ENCODE measurements around the gene RBCK1. TPM values are rescaled to one million over a fixed set of nuclear protein-coding genes. Genes with fewer than 3 reads are reported as not detected.
"Not testable (repeated sequence)": the region's sequence is repeated elsewhere in the genome, so short reads cannot be mapped to it uniquely, and the experiment has no call there.

The RBCK1 gene
- total RNA-seq, 2 experiments from 2014 or later, result 133 to 146 TPM

DNA sequence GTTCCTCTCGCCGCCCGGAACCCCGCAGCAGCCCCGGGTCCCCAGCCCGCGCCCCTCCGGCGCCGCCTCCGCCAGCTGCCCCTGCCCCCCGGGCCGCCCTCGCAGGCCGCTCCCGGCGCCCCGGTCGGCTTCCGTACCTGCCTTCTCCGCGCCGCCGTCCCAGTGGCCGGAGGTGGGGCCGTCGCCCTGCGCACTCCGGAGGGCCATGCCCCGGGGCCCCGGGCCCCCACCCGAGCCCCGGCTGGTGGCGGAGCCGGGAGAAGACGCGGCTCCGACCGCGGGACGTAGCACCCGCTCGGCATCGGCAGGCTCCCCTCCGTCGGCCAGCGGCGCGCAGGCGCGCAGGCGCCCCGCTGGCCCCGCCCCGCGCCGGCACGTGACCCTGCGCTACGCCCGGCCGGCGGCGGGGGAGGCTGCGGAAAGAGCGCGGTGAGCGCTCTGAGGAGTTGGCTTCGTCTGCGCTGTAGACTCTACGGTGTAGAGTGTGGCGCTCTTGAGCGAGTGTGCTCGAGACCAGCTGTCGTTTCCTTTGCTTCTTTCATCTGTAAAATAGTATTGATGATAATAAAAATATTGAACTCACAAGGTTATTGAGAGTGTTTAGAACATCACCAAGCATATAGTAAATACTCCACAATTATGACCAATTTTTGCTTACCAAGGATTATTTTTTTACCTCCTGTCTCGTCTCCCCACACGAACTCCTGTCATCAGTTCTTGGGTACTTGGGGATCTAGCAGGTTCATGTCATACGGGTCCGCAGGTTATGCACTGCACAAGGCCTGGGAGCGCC is 54.3 kb downstream of the RBCK1 start, which contains the start of gene TBC1D20:
Gene TBC1D20 (minus strand): TSS at position 335 of the 793 bp plus-strand sequence. CDS start 128 bp downstream, at position 207.
- Mint-ChIP-seq H3K4me1 (peaks cover 39% of the 10 kb centered on the region), H3K36me3 (ENCODE audit: low read depth) (peaks cover 21% of the 10 kb centered on the region), H3K27me3 (peaks cover 4% of the 10 kb centered on the region), H3K27ac (peak within 1 kb of the TSS; percentile 95), H3K9me3 (peaks cover 2% of the 10 kb centered on the region), H3K4me3 (peak within 1 kb of the TSS; percentile 100)
- peak; percentile 88 for DNase-seq
- ChIA-PET POLR2A (interaction anchor here (0.6 to 4.1 kb wide), 13 partner anchors 11 to 136 kb away, joined by 3 to 38 read pairs (median 4); partner anchors contain the start of genes CSNK2A1, RBCK1 and TRIB3), CTCF (interaction anchor here (0.7 to 2.4 kb wide), 6 partner anchors 14 to 138 kb away, joined by 3 to 11 read pairs (median 3); no protein-coding TSS in a partner anchor)

DNA sequence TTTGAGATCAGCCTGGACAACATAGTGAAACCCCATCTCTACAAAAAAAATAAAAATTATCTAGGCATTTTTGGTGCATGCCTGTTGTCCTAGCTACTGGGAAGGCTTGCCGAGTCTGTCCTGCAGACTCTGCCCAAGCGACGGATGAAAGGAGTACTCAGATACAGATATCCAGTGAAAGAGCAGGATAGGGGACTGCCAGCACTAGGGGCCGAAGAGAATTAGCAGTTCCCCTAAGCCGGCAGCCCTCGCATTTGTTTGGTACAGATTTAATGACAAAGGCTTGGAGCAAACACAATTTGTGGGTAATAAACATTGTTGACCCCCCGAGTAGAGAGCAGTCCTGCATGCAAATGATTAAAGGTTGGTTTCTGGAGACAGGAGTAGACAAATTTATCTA is 59.7 kb downstream of the RBCK1 start:
- CTCF ChIA-PET, result interaction anchor here (1.1 kb wide), 1 partner anchor 8 kb away, joined by 4 read pairs; no protein-coding TSS in a partner anchor
- POLR2A ChIA-PET, result interaction anchor here (0.8 kb wide), 1 partner anchor 128 kb away, joined by 3 read pairs; no protein-coding TSS in a partner anchor

DNA sequence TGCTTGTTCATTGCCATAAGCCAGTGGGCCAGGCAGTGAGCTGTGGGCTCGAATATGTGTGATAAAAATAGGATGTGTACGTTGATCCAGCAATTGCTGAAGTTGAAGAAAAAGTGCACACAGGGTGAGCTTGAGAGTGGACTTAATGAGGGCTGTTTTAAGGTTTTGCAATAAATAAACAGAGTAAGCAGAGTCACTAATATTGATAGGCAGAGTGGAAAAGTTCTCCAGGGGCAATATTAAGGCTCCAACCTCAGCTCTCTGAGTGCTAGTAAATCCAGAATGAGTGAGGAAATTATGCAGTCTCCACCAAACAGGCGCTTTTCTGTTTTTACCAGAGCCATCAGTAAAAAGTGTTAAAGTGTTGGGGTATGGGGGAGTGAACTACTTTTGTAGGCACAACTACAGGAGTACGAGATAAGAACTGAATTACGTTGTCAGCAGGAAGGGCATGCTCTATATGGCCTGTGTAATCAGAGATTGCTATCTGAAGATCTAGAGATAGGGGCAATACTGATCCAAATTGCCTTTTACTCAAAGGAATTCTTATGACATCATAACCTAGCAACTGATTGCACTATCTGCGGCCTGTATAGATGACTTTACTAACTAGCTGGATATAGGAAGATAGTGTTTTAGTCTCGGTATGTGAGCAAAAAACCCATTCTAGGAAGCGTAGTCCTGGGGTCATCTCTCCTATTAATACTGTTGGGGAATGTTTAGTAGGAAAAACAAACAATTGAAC is 61.8 kb downstream of the RBCK1 start:
- H3K27me3 Mint-ChIP-seq, result peaks cover 22% of the 10 kb centered on the region
- ChIA-PET POLR2A (no interaction called here), CTCF (no interaction called here)
- no peak overlapping the region for H3K27ac Mint-ChIP-seq
- DNase-seq, result no peak
- no peak overlapping the region for H3K4me3 Mint-ChIP-seq
- no peaks in the 10 kb centered on the region for H3K4me1 Mint-ChIP-seq
- H3K9me3 Mint-ChIP-seq, result peaks cover 34% of the 10 kb centered on the region
- peaks cover 33% of the 10 kb centered on the region for H3K36me3 Mint-ChIP-seq (ENCODE audit: low read depth)

More for the DNA sequence above, 59.7 kb downstream of the RBCK1 start:
- H3K4me1 Mint-ChIP-seq, result peaks cover 8% of the 10 kb centered on the region
- no peak for DNase-seq
- peaks cover 32% of the 10 kb centered on the region for H3K9me3 Mint-ChIP-seq
- peaks cover 23% of the 10 kb centered on the region for H3K27me3 Mint-ChIP-seq
- no peak overlapping the region for H3K4me3 Mint-ChIP-seq
- H3K27ac Mint-ChIP-seq, result no peak overlapping the region
- peaks cover 19% of the 10 kb centered on the region for H3K36me3 Mint-ChIP-seq (ENCODE audit: low read depth)

DNA sequence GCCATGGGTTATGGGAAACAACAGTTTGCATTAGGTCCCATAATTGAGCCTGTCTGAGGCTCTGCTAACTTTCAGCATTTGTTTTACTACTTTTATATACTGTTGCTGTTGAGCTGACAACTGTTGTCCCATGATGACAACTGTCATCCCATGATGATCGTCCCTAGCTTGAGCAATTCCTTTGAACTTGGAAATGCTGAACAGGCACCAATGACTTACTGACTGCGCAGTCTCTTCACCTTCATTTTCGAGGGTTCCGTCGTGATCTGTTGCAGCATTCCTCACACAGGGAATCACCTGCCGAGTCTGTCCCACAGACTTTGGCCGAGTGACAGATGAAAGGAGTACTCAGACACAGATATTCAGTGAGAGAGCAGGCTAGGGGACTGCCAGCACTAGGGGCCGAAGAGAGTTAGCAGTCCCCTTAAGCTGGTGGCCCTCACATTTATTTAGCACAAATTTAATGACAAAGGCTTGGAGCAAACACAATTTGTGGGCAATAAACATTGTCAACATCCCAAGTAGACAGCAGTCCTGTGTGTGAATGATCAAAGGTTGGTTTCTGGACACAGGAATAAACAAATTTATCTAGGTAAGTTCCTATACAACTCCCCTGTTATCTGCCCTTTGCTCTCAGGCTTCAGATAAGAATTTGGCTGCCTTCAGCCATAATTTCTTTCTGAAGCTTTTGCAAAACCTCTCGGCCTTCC is 64.2 kb downstream of the RBCK1 start:
- H3K27me3 Mint-ChIP-seq, result peaks cover 20% of the 10 kb centered on the region

DNA sequence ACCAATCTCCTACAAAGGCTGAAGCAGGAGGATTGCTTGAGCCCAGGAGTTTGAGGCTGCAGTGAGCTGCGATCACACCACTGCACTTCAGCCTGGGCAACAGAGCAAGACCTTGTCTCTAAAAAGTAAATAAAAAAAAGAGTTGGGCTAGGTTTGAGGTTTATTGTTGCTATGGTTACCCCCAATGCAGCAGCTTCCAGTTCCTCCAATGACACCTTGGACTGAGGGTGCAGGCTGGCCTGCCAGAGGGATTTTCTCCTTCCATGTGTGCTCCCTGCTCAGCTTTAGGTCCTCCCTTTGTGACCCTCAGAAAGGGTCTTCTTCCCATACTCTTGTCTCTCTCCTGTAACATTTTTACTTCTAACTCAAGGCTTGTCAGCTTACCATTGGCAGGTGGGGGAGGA is 64.8 kb downstream of the RBCK1 start:
- Mint-ChIP-seq H3K9me3 (peaks cover 28% of the 10 kb centered on the region), H3K36me3 (ENCODE audit: low read depth) (peaks cover 38% of the 10 kb centered on the region), H3K4me3 (no peak overlapping the region), H3K4me1 (no peaks in the 10 kb centered on the region), H3K27ac (no peak overlapping the region), H3K27me3 (peaks cover 18% of the 10 kb centered on the region)
- no peak for DNase-seq
- CTCF ChIA-PET, result interaction anchor here (1.5 kb wide), 1 partner anchor 13 kb away, joined by 4 read pairs; no protein-coding TSS in a partner anchor
- POLR2A ChIA-PET, result interaction anchor here (1.3 kb wide), 1 partner anchor 10 kb away, joined by 4 read pairs; the partner anchor contains the start of gene TBC1D20

More for the DNA sequence above, 64.2 kb downstream of the RBCK1 start:
- Mint-ChIP-seq H3K4me1 (no peaks in the 10 kb centered on the region), H3K36me3 (ENCODE audit: low read depth) (peaks cover 35% of the 10 kb centered on the region), H3K9me3 (peaks cover 32% of the 10 kb centered on the region), H3K27ac (no peak overlapping the region), H3K4me3 (no peak overlapping the region)
- no peak for DNase-seq
- ChIA-PET POLR2A (no interaction called here), CTCF (interaction anchor here (1.5 kb wide), 1 partner anchor 12 kb away, joined by 4 read pairs; no protein-coding TSS in a partner anchor)

DNA sequence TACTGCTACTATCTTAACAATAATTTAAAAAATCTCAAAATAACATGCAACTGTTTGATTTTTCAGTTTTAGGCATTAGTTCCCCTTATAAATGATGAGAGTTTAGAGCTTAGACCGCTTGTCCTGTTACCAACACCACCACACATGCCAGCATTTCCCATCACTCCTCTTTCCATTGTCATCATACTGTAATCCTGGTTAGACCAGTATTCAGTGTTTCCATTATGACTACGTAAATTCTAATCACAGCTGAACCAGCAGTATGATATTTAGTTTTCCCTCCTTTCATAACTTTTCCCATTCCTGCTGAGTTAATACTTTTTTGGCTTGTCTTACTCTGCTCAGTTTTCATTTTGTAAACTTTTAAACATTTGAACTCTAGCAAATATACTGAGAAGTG is 66.5 kb downstream of the RBCK1 start:
- H3K27ac Mint-ChIP-seq, result no peak overlapping the region
- H3K4me1 Mint-ChIP-seq, result peaks cover 5% of the 10 kb centered on the region
- H3K36me3 Mint-ChIP-seq (ENCODE audit: low read depth), result peaks cover 40% of the 10 kb centered on the region
- H3K27me3 Mint-ChIP-seq, result peaks cover 8% of the 10 kb centered on the region
- CTCF ChIA-PET, result no interaction called here
- POLR2A ChIA-PET, result no interaction called here
- H3K4me3 Mint-ChIP-seq, result no peak overlapping the region
- peaks cover 16% of the 10 kb centered on the region for H3K9me3 Mint-ChIP-seq
- no peak for DNase-seq

DNA sequence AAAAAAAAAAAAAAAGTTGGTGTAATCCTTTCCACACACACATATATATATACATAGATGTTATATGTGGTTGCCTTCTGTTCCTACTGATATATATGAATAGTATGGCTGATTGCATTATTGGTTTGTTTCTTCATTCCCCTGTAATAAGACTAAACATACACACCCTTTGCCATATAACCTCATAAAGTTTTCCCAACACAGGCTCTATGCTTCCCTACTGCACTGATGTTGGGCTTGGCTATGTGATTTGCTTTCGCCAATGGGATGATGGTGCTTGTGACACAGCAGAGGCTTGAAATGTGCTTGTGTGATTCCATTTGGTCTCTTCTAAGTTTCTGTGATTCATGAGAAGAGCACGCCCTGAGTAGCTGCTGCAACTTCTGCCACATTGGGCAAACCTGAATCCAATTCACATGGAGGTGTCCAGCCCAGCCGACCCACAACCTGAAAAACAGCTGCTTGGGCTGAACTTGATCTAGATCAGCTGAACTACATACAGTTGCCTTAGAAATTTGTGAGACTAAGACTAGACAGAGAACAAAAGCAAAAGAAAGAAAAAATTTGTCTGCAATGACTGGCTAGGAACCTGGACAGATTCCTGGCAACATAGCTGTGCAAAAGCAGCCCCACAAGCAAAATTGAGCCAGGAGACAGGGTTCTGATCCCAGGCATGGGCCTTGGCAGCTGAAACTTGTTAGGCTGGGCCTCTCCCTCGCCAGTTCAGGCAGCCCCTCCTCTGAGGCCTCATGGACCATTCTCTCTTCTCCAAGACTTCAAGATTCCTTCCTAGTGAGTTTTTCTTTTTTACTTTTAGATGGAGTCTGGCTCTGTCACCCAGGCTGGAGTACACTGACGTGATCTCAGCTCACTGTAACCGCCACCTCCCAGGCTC is 67.6 kb downstream of the RBCK1 start:
- Mint-ChIP-seq H3K4me3 (no peak overlapping the region), H3K36me3 (ENCODE audit: low read depth) (peaks cover 41% of the 10 kb centered on the region), H3K9me3 (peaks cover 5% of the 10 kb centered on the region), H3K4me1 (peaks cover 7% of the 10 kb centered on the region), H3K27ac (no peak overlapping the region), H3K27me3 (no peaks in the 10 kb centered on the region)
- DNase-seq, result no peak
- ChIA-PET CTCF (interaction anchor here (1.2 to 5.9 kb wide), 3 partner anchors 9 to 121 kb away, joined by 4 to 46 read pairs (median 4); no protein-coding TSS in a partner anchor), POLR2A (interaction anchor here (1.9 kb wide), 1 partner anchor 121 kb away, joined by 6 read pairs; no protein-coding TSS in a partner anchor)

DNA sequence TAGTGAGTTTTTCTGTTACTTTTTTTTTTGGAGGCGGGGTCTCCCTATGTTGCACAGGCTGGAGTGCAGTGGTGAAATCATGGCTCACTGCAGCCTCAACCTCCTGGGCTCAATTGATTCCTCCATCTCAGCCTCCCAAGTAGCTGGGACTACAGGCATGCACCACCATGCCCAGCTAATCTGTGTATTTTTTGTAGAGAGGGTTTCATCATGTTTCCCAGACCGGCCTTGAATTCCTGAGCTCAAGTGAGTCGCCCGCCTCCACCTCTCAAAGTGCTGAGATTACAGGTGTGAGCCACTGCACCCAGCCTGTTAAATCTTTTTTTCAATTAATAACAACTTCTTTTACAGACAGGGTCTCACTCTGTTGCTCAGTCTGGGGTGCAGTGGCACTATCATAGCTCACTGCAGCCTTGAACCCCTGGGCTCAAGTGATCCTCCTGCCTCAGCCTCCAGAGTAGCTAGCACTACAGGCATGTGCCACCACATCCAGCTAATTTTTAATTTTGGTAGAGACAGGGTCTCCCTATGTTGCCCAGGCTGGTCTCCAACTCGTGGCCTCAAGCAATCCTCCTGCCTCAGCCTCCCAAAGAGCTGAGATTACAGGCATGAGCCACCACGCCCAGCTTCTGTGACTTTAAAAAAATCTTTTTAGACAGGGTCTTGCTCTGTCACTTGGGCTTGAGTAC is 68.6 kb downstream of the RBCK1 start:
- not testable (repeated sequence) for H3K9me3 Mint-ChIP-seq, DNase-seq, H3K27ac Mint-ChIP-seq, H3K4me3 Mint-ChIP-seq, H3K27me3 Mint-ChIP-seq
- H3K36me3 Mint-ChIP-seq (ENCODE audit: low read depth), result peaks cover 45% of the 10 kb centered on the region
- CTCF ChIA-PET, result interaction anchor here (0.7 to 5.9 kb wide), 6 partner anchors 10 to 122 kb away, joined by 3 to 46 read pairs (median 4); partner anchors contain the start of gene TBC1D20
- peaks cover 14% of the 10 kb centered on the region for H3K4me1 Mint-ChIP-seq
- POLR2A ChIA-PET, result interaction anchor here (1.9 kb wide), 1 partner anchor 122 kb away, joined by 6 read pairs; no protein-coding TSS in a partner anchor

DNA sequence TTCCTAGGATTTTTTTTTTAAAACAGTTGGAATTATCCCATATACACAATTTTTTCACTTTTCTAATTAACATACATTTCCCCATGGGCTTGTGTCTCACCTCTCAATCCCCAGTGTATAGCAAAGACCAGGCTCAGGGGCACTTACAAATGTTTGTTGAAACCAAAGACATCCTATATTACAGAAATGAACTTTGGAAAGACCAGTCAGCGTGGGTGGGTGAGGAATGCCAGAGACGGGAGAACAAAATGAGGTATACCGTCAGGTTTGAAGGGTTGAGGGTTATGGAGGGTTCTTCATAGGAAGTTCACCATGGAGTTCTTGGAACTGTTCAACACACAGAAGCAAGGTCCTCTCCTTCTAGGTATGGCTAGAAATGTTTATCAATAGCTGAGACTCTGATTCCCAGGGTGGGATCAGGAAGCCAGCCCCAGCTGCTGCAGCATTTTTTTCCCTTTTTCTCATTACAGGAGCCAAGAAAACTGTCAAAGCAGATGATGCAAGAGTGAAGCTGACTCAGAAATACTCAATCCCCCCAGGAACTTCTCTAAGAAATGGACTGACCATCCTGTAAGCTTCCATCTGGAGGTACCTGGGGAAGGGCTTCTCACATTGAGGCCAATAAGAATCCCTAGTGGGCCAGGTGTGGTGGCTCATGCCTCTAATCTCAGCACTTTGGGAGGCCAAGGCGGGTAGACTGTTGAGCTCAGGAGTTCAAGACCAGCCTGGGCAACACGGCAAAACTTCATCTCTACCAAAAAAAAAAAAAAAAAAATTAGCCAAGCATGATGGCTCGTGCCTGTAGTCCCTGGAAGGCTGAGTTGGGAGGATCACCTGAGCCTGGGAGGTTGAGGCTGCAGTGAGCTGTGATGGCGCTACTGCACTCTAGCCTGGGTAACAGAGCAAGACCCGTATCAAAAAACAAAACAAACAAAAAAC is 70.2 kb downstream of the RBCK1 start:
- H3K4me3 Mint-ChIP-seq, result no peak overlapping the region
- H3K9me3 Mint-ChIP-seq, result no peaks in the 10 kb centered on the region
- ChIA-PET CTCF (interaction anchor here (0.6 to 5.9 kb wide), 14 partner anchors 9 to 340 kb away, joined by 3 to 46 read pairs (median 4); partner anchors contain the start of gene TBC1D20), POLR2A (interaction anchor here (1.9 kb wide), 1 partner anchor 124 kb away, joined by 6 read pairs; no protein-coding TSS in a partner anchor)
- DNase-seq, result no peak
- peaks cover 50% of the 10 kb centered on the region for H3K36me3 Mint-ChIP-seq (ENCODE audit: low read depth)
- H3K4me1 Mint-ChIP-seq, result peaks cover 16% of the 10 kb centered on the region
- H3K27me3 Mint-ChIP-seq, result no peaks in the 10 kb centered on the region
- peak overlapping the region; percentile 10 for H3K27ac Mint-ChIP-seq

DNA sequence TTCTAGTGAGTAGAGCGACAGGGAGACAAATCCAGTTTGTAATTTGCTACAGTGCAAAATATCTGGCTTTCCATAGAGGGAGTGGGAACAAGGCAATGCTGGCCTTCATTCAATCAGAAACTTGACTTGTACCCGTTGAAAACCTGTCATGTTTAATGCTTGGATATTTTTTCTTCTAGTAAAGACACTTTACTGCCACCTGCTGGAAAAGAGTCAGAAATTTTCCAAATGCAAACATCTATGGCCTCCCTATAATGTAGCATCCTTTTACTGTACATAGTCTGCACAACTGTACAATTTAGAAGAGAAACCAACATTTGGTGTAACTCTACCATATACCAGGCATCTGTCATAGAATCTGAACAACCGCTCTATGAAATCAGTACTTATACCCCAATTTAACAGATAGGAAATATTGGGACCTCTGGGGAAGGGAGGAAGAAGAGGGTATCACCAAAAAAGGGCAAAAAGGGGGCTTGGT is 70.9 kb downstream of the RBCK1 start:
- peak; percentile 22 for DNase-seq
- H3K27ac Mint-ChIP-seq, result peak overlapping the region; percentile 36
- POLR2A ChIA-PET, result no interaction called here

More for the DNA sequence above, 70.9 kb downstream of the RBCK1 start:
- Mint-ChIP-seq H3K36me3 (ENCODE audit: low read depth) (peaks cover 52% of the 10 kb centered on the region), H3K9me3 (no peaks in the 10 kb centered on the region), H3K4me1 (peaks cover 16% of the 10 kb centered on the region), H3K27me3 (no peaks in the 10 kb centered on the region), H3K4me3 (no peak overlapping the region)
- CTCF ChIA-PET, result interaction anchor here (0.6 to 5.9 kb wide), 11 partner anchors 10 to 167 kb away, joined by 3 to 46 read pairs (median 4); partner anchors contain the start of gene TBC1D20
